Urothelium cell line (cell line): Measurements from ENCODE around the gene MDFIC.
"Not testable (repeated sequence)": the region's sequence is repeated elsewhere in the genome, so short reads cannot be mapped to it uniquely, and the experiment has no call there.

Experiments
- DNase-seq: peaks from one replicate; pipeline ENCODE4 v3.0.0; 2011; ENCODE audit warnings: low spot score, mixed read lengths
- FAIRE-seq: peaks from 2 replicates; lab custom pipeline; 2011; peaks lifted over from hg19 to GRCh38; lab: Jason Lieb, UNC

Gene MDFIC

GRCh38 chr7:114922026-114922651 is at the start of gene MDFIC:
MDFIC (plus strand) TSS chr7:114922094; CDS start chr7:114923034, 940 bp downstream.
- FAIRE-seq: no peak
- peak; percentile 65 for DNase-seq

GRCh38 chr7:114874170-114874569 is 47.7 kb upstream of the MDFIC start:
- DNase-seq (no peak), FAIRE-seq (no peak)

GRCh38 chr7:114875186-114875585 is 46.7 kb upstream of the MDFIC start:
- FAIRE-seq: no peak
- DNase-seq: no peak

- DNase-seq (no peak), FAIRE-seq (no peak)
These were observed 42.3 kb upstream of the MDFIC start for GRCh38 chr7:114879554-114879953.

- no peak for DNase-seq
- no peak for FAIRE-seq
These were observed 36.1 kb upstream of the MDFIC start for GRCh38 chr7:114885836-114886235.

GRCh38 chr7:114886241-114886640 is 35.7 kb upstream of the MDFIC start:
- DNase-seq (no peak), FAIRE-seq (no peak)

GRCh38 chr7:114889116-114889515 is 32.8 kb upstream of the MDFIC start:
- not testable (repeated sequence) for DNase-seq, FAIRE-seq

- peak; percentile 65 for DNase-seq
These were observed 32.1 kb upstream of the MDFIC start for GRCh38 chr7:114889646-114890285.

GRCh38 chr7:114890561-114890960 is 31.3 kb upstream of the MDFIC start:
- no peak for FAIRE-seq
- DNase-seq: no peak

More at GRCh38 chr7:114889646-114890285, 32.1 kb upstream of the MDFIC start:
- no peak for FAIRE-seq

GRCh38 chr7:114900127-114900526 is 21.8 kb upstream of the MDFIC start:
- DNase-seq (no peak), FAIRE-seq (no peak)

GRCh38 chr7:114901771-114902170 is 20.1 kb upstream of the MDFIC start:
- FAIRE-seq: no peak
- no peak for DNase-seq

GRCh38 chr7:114903131-114903530 is 18.8 kb upstream of the MDFIC start:
- no peak for DNase-seq
- no peak for FAIRE-seq

GRCh38 chr7:114910787-114911186 is 11.1 kb upstream of the MDFIC start:
- DNase-seq (no peak), FAIRE-seq (no peak)

GRCh38 chr7:114911411-114911810 is 10.5 kb upstream of the MDFIC start:
- no peak for DNase-seq
- FAIRE-seq: no peak

- DNase-seq: no peak
- FAIRE-seq: no peak
These were observed 5.5 kb upstream of the MDFIC start for GRCh38 chr7:114916261-114916892.

GRCh38 chr7:114917211-114917839 is 4.6 kb upstream of the MDFIC start:
- no peak for FAIRE-seq
- no peak for DNase-seq

GRCh38 chr7:114919587-114919986 is 2.3 kb upstream of the MDFIC start:
- DNase-seq: no peak
- FAIRE-seq: no peak

- FAIRE-seq: no peak
These were observed 266 bp upstream of the MDFIC start for GRCh38 chr7:114921631-114922025.

GRCh38 chr7:114922652-114923402 is 933 bp downstream of the MDFIC start:
- DNase-seq (peak; percentile 34), FAIRE-seq (no peak)

More at GRCh38 chr7:114921631-114922025, 266 bp upstream of the MDFIC start:
- DNase-seq: peak; percentile 3

GRCh38 chr7:114923403-114923713 is 1.5 kb downstream of the MDFIC start:
- FAIRE-seq (no peak), DNase-seq (no peak)
